ENCODE measurements around the gene TEP1. TPM values are rescaled to one million over a fixed set of nuclear protein-coding genes. Genes with fewer than 3 reads are reported as not detected.

Gene TEP1
- total and polyA plus RNA-seq, 2 of the 13 experiments (the other 11 are each of a cell fraction or from before 2014, with no cell fraction given): 11.0 to 12.8 TPM

GRCh38 chr14:20376071-20376588, 37.2 kb downstream of the TEP1 start (continued):
- TF ChIP-seq ZNF225 (CRISPR knock-in tag; IDR thresholded peaks at IDR 0.05) (0 out of 2 replicates have a peak, but pooled peaks have one; percentile 31), MTA1 (CRISPR knock-in tag; IDR thresholded peaks at IDR 0.05; ENCODE audit: borderline replicate concordance) (peak; percentile 93), SALL1 (CRISPR knock-in tag; IDR thresholded peaks at IDR 0.05) (peak; percentile 72), KDM3A (CRISPR knock-in tag; IDR thresholded peaks at IDR 0.05; ENCODE audit: low read depth) (peak; percentile 72; the same call in 1 of the 2 replicates), HCFC1 (IDR thresholded peaks at IDR 0.05; ENCODE audit: low read depth, low read length) (no peak), ZNF350 (CRISPR knock-in tag; IDR thresholded peaks at IDR 0.05; ENCODE audit: borderline replicate concordance, low read depth) (peak; percentile 70), HNRNPL (IDR thresholded peaks at IDR 0.05; ENCODE audit: low read depth, low read length) (no peak), POLR2A (IDR thresholded peaks at IDR 0.05; ENCODE audit: insufficient read depth in 1 of 2, low read depth in 2 of 2, low read length in 2 of 2) (peak in 1 of 2 experiments; percentile 58; a peak in 2 of 4 replicates), POGK (CRISPR knock-in tag; conservative IDR thresholded peaks at IDR 0.05) (0 out of 2 replicates have a peak, but pooled peaks have one; percentile 33), BHLHE40 (IDR thresholded peaks at IDR 0.05; ENCODE audit: low read length) (peak; percentile 81), FOXO1 (CRISPR knock-in tag; IDR thresholded peaks at IDR 0.05) (peak; percentile 38; the same call in 1 of the 2 replicates), USF2 (IDR thresholded peaks at IDR 0.05; ENCODE audit: low read depth, low read length) (no peak), USF2 (CRISPR knock-in tag; IDR thresholded peaks at IDR 0.05; ENCODE audit: borderline replicate concordance) (no peak), HES4 (CRISPR knock-in tag; IDR thresholded peaks at IDR 0.05; ENCODE audit: borderline replicate concordance) (no peak), ZKSCAN1 (IDR thresholded peaks at IDR 0.05; ENCODE audit: low read length) (no peak), SMARCC2 (IDR thresholded peaks at IDR 0.05) (no peak), ZNF441 (CRISPR knock-in tag; IDR thresholded peaks at IDR 0.05; ENCODE audit: borderline replicate concordance) (peak; percentile 96), RXRA (CRISPR knock-in tag; IDR thresholded peaks at IDR 0.05) (peak; percentile 62), ZNF83 (CRISPR knock-in tag; IDR thresholded peaks at IDR 0.05; ENCODE audit: borderline replicate concordance) (peak; percentile 94), PATZ1 (CRISPR knock-in tag; IDR thresholded peaks at IDR 0.05) (peak; percentile 65; the same call in 1 of the 2 replicates)
- TF ChIP-seq, protein P1, sequence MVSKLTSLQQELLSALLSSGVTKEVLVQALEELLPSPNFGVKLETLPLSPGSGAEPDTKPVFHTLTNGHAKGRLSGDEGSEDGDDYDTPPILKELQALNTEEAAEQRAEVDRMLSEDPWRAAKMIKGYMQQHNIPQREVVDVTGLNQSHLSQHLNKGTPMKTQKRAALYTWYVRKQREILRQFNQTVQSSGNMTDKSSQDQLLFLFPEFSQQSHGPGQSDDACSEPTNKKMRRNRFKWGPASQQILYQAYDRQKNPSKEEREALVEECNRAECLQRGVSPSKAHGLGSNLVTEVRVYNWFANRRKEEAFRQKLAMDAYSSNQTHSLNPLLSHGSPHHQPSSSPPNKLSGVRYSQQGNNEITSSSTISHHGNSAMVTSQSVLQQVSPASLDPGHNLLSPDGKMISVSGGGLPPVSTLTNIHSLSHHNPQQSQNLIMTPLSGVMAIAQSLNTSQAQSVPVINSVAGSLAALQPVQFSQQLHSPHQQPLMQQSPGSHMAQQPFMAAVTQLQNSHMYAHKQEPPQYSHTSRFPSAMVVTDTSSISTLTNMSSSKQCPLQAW (CRISPR knock-in tag; IDR thresholded peaks at IDR 0.05): peak; percentile 89
- TF ChIP-seq, protein P2, sequence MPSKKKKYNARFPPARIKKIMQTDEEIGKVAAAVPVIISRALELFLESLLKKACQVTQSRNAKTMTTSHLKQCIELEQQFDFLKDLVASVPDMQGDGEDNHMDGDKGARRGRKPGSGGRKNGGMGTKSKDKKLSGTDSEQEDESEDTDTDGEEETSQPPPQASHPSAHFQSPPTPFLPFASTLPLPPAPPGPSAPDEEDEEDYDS (CRISPR knock-in tag; IDR thresholded peaks at IDR 0.05): 0 out of 2 replicates have a peak, but pooled peaks have one; percentile 37
